HCT116 (cell line): Measurements from ENCODE around the gene AMZ2. TPM values are rescaled to one million over a fixed set of nuclear protein-coding genes. Genes with fewer than 3 reads are reported as not detected.
"Not testable (repeated sequence)": the region's sequence is repeated elsewhere in the genome, so short reads cannot be mapped to it uniquely, and the experiment has no call there.

Experiments used
- ATAC-seq: fragments of 200-7000 bp; cut with Tn5 transposase; 2 replicates; pipeline ENCODE4 v1.9.1; 2020; ENCODE audit warnings: mild to moderate bottlenecking, moderate library complexity
- BruUV-seq: library from RNA; stranded (reverse); fragments of 400-500 nt; replicated peaks from 2 replicates; lab custom pipeline; 2021; lab: Mats Ljungman, UMichigan
- CTCF ChIA-PET: fragments of 300-600 bp; sonication (Branson Sonifier 250); formaldehyde crosslinking; loops from one replicate; lab custom pipeline; 2021; ENCODE audit warnings: antibody characterized with exemption; lab: Charles Lee
- POLR2A ChIA-PET: fragments of 300-600, 350-600 bp; sonication (Branson Sonifier 250); formaldehyde crosslinking; loops from one replicate; lab custom pipeline; 2021; ENCODE audit warnings: antibody characterized with exemption; lab: Charles Lee
- RAD21 ChIA-PET, 2 experiments: fragments of 300-600 bp; sonication (Branson Sonifier 250); formaldehyde crosslinking; loops; one replicate each; lab custom pipeline; 2023; ENCODE audit warnings: low total read pairs in 2 of 2; ENCODE audit not compliant: uncharacterized antibody in 2 of 2, unreplicated experiment in 2 of 2, low non-redundant PET in 1 of 2; lab: Charles Lee
- DNase-seq: peaks from one replicate; pipeline ENCODE4 v3.0.0-alpha.2; 2010; ENCODE audit warnings: low read depth, low spot score
- H2AFZ ChIP-seq: fragments of 200-600 bp; shearing (Covaris generic), sonication (generic); 2 replicates; pipeline ENCODE4 v1.6.1; 2017; ENCODE audit warnings: low read depth, mixed run types, mixed read lengths, antibody characterized with exemption, low read length; ENCODE audit not compliant: poor library complexity, severe bottlenecking
- H3K27ac ChIP-seq: 2 replicates; pipeline ENCODE4 v1.5.1; 2012; ENCODE audit warnings: low read depth, low read length
- H3K27me3 ChIP-seq: fragments of 200-600 bp; sonication (generic); 2 replicates; pipeline ENCODE4 v1.6.1; 2016; ENCODE audit warnings: mixed run types, low read length, mixed read lengths; ENCODE audit not compliant: insufficient read depth
- H3K36me3 ChIP-seq, 2 experiments: fragments of 200-500 bp in 1 of 2; fragments of 200-600 bp in 1 of 2; sonication (Bioruptor generic) in 1 of 2; sonication (generic) in 1 of 2; 2 replicates each; pipeline versions ENCODE4 v1.5.1 to v1.6.1; 2014 to 2016; ENCODE audit warnings: low read length in 2 of 2, inconsistent platforms in 1 of 2, mixed read lengths in 1 of 2, mixed run types in 1 of 2; ENCODE audit not compliant: insufficient read depth in 2 of 2, control insufficient read depth in 1 of 2
- H3K4me1 ChIP-seq, 2 experiments: fragments of 200-600 bp in 1 of 2; sonication (generic) in 1 of 2; 2 replicates each; pipeline versions ENCODE4 v1.5.1 to v1.6.1; 2012 to 2017; ENCODE audit warnings: low read length in 2 of 2, inconsistent platforms in 1 of 2, mild to moderate bottlenecking in 1 of 2, mixed read lengths in 1 of 2, mixed run types in 1 of 2, moderate library complexity in 1 of 2; ENCODE audit not compliant: insufficient read depth in 2 of 2, control insufficient read depth in 1 of 2
- H3K4me2 ChIP-seq: fragments of 200-600 bp; sonication (generic); 2 replicates; pipeline ENCODE4 v1.6.1; 2017; ENCODE audit warnings: mixed run types, low read length, mixed read lengths
- H3K4me3 ChIP-seq, 2 experiments: fragments of 200-600 bp in 1 of 2; sonication (generic) in 1 of 2; replicated peaks in 1 of 2; 2 replicates each; pipeline ENCODE4 v1.5.1; 2011 to 2016; ENCODE audit warnings: low read length in 2 of 2, control low read depth in 1 of 2, low read depth in 1 of 2, mild to moderate bottlenecking in 1 of 2, mixed read lengths in 1 of 2, mixed run types in 1 of 2
- H3K79me2 ChIP-seq: fragments of 200-600 bp; sonication (generic); 2 replicates; pipeline ENCODE4 v1.6.1; 2017; ENCODE audit warnings: mild to moderate bottlenecking, mixed run types, low read length, moderate library complexity, mixed read lengths; ENCODE audit not compliant: insufficient read depth
- H3K9ac ChIP-seq: fragments of 200-600 bp; sonication (generic); 2 replicates; pipeline ENCODE4 v1.6.1; 2016; ENCODE audit warnings: low read length, mixed read lengths
- H3K9me2 ChIP-seq: fragments of 200-600 bp; sonication (generic), shearing (Covaris generic); 2 replicates; pipeline ENCODE4 v1.6.1; 2017; ENCODE audit warnings: mixed run types, mild to moderate bottlenecking, moderate library complexity; ENCODE audit not compliant: insufficient read depth
- H3K9me3 ChIP-seq, 2 experiments: fragments of 200-500 bp in 1 of 2; fragments of 200-600 bp in 1 of 2; sonication (Bioruptor generic) in 1 of 2; sonication (generic) in 1 of 2; 2 replicates each; pipeline ENCODE4 v1.6.1; 2014 to 2017; ENCODE audit warnings: low read length in 2 of 2, mixed read lengths in 2 of 2, inconsistent platforms in 1 of 2, low read depth in 1 of 2, mild to moderate bottlenecking in 1 of 2, mixed run types in 1 of 2, moderate library complexity in 1 of 2; ENCODE audit not compliant: control insufficient read depth in 1 of 2, insufficient read depth in 1 of 2
- H4K20me1 ChIP-seq: fragments of 200-600 bp; sonication (generic), shearing (Covaris generic); 2 replicates; pipeline ENCODE4 v1.6.1; 2017; ENCODE audit warnings: mixed run types, mild to moderate bottlenecking, moderate library complexity; ENCODE audit not compliant: insufficient read depth
- CBX3 ChIP-seq: IDR thresholded peaks from 2 replicates; pipeline ENCODE4 v1.6.1; 2012; ENCODE audit warnings: low read depth
- EGR1 ChIP-seq: IDR thresholded peaks from 2 replicates; pipeline ENCODE4 v1.6.1; 2012; ENCODE audit warnings: low read depth
- JUND ChIP-seq: IDR thresholded peaks from 2 replicates; pipeline ENCODE4 v1.6.1; 2012
- POLR2A ChIP-seq: IDR thresholded peaks from 2 replicates; pipeline ENCODE4 v1.7.0; 2011; ENCODE audit warnings: borderline replicate concordance; ENCODE audit not compliant: insufficient read depth, insufficient read length; ENCODE audit errors: extremely low read depth
- RAD21 ChIP-seq: IDR thresholded peaks from 2 replicates; pipeline ENCODE4 v1.6.1; 2012; ENCODE audit warnings: low read depth, mild to moderate bottlenecking
- SIN3A ChIP-seq: IDR thresholded peaks from 2 replicates; pipeline ENCODE4 v1.6.1; 2012; ENCODE audit warnings: low read depth
- SP1 ChIP-seq: IDR thresholded peaks from 2 replicates; pipeline ENCODE4 v1.6.1; 2012; ENCODE audit warnings: low read depth
- SRF ChIP-seq: IDR thresholded peaks from 2 replicates; pipeline ENCODE4 v1.6.1; 2012; ENCODE audit warnings: low read depth
- TCF7L2 ChIP-seq: IDR thresholded peaks from 2 replicates; pipeline ENCODE4 v1.7.0; 2011; ENCODE audit warnings: borderline replicate concordance, inconsistent platforms; ENCODE audit not compliant: insufficient read depth, insufficient read length; ENCODE audit errors: extremely low read depth
- ZNF274 ChIP-seq: fragments of 200-500 bp; sonication (Bioruptor generic); IDR thresholded peaks from 2 replicates; pipeline ENCODE4 v1.6.1; 2014; ENCODE audit warnings: mild to moderate bottlenecking, low read depth, low read length, inconsistent platforms
- intact Hi-C: fragments of 100-400 bp; cut with micrococcal nuclease; formaldehyde crosslinking; loops from 2 replicates; pipeline ENCODE4 v1.10.0; 2022
- total RNA-seq: library from RNA; stranded (reverse); gene quantifications from one replicate; pipeline ENCODE4 v1.2.1, GENCODE V29; 2021; ENCODE audit not compliant: unreplicated experiment
- TF ChIP-seq, protein P1 (sequence below): IDR thresholded peaks from 2 replicates; pipeline ENCODE4 v1.6.1; 2011; ENCODE audit warnings: mild to moderate bottlenecking, low read length, moderate library complexity; ENCODE audit not compliant: insufficient replicate concordance; ENCODE audit errors: extremely low read depth
- TF ChIP-seq, protein P2 (sequence below): IDR thresholded peaks from 2 replicates; pipeline ENCODE4 v1.6.1; 2012
- TF ChIP-seq, protein P3 (sequence below), 3 experiments: fragments of 200-600 bp in 1 of 3; sonication (generic) in 1 of 3; IDR thresholded peaks in 2 of 3; conservative IDR thresholded peaks in 1 of 3; 2 replicates each; pipeline ENCODE4 v1.5.1; 2012 to 2017; ENCODE audit warnings: low read depth in 2 of 3, low read length in 2 of 3, antibody characterized with exemption in 1 of 3, borderline replicate concordance in 1 of 3, control low read depth in 1 of 3, mild to moderate bottlenecking in 1 of 3, mixed read lengths in 1 of 3, mixed run types in 1 of 3, moderate library complexity in 1 of 3; ENCODE audit not compliant: insufficient read depth in 1 of 3
- TF ChIP-seq, protein P4 (sequence below): IDR thresholded peaks from 2 replicates; pipeline ENCODE4 v1.6.1; 2012

The AMZ2 gene
- total RNA-seq, 1 experiment from 2014 or later: 131 TPM

DNA sequence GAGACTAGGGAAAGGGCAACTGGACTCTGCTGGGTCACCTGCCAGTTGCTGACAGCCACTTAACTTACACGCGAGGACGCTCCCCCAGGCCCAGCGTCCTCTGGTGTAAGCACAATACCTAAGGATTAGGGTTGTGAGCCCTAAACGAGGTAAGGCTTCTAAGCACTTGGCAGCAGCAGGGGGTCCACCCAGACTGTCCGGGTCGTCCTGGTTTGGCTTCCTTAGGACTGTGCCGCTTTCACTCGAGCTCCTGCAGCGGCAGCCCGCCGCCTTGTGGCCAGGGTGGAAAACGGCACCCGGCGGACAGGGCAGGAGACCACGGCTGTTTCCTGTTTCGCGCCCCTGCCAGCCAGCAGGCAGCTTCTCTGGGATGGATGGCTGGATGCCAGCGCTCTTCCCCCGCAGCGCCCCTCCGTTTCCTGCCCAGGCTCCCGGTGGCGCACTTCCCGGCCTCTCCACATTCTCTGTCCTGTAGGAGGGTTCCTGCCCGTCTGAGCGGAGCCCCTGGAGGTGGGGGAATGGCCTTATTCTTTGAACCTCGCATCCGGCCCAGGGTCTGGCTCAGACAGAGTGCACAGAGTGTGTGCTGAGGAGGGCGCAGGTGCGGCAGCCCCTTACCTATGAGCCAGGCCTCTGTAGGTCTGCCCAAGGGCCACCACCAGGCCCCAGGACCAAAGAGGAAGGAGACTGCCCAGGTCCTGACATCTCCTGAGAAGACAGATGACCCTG lies 47.0 kb upstream of the AMZ2 start:
- ChIA-PET CTCF (interaction anchor here (0.6 to 2.6 kb wide), 25 partner anchors 9 to 452 kb away, joined by 3 to 23 read pairs (median 4); partner anchors contain the start of gene WIPI1), RAD21 (interaction anchor here (1.4 to 2.0 kb wide), 2 partner anchors 28 kb away, joined by 6 to 10 read pairs; no protein-coding TSS in a partner anchor), POLR2A (interaction anchor here (1.0 to 1.8 kb wide), 3 partner anchors 17 to 48 kb away, joined by 3 to 7 read pairs (median 3); no protein-coding TSS in a partner anchor)
- no peaks in the 10 kb centered on the region for H3K27me3 ChIP-seq
- ATAC-seq (peak; percentile 71), DNase-seq (peak; percentile 58)
- no peak overlapping the region for H2AFZ ChIP-seq
- no peaks in the 10 kb centered on the region for H4K20me1 ChIP-seq
- peak overlapping the region; percentile 22 for H3K9ac ChIP-seq
- peaks cover 5 to 25% of the 10 kb centered on the region in 2 experiments; a peak in 3 of 4 replicates for H3K4me1 ChIP-seq
- H3K4me3 ChIP-seq: peak overlapping the region; percentile 22 to 27
- peak overlapping the region; percentile 65 for H3K4me2 ChIP-seq
- intact Hi-C loops: loop anchor here (1.0 to 10.0 kb wide), 3 partner anchors 29 to 396 kb away; no protein-coding TSS in a partner anchor
- H3K36me3 ChIP-seq: no peaks in the 10 kb centered on the region
- no peak overlapping the region for H3K27ac ChIP-seq
- H3K9me3 ChIP-seq: no peaks in the 10 kb centered on the region
- no TSS peak for BruUV-seq
- no peaks in the 10 kb centered on the region; the same call in 1 of the 2 replicates for H3K79me2 ChIP-seq
- TF ChIP-seq, protein P1, sequence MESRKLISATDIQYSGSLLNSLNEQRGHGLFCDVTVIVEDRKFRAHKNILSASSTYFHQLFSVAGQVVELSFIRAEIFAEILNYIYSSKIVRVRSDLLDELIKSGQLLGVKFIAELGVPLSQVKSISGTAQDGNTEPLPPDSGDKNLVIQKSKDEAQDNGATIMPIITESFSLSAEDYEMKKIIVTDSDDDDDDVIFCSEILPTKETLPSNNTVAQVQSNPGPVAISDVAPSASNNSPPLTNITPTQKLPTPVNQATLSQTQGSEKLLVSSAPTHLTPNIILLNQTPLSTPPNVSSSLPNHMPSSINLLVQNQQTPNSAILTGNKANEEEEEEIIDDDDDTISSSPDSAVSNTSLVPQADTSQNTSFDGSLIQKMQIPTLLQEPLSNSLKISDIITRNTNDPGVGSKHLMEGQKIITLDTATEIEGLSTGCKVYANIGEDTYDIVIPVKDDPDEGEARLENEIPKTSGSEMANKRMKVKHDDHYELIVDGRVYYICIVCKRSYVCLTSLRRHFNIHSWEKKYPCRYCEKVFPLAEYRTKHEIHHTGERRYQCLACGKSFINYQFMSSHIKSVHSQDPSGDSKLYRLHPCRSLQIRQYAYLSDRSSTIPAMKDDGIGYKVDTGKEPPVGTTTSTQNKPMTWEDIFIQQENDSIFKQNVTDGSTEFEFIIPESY: no peak
- TF ChIP-seq JUND (no peak), EGR1 (no peak), CBX3 (no peak), ZNF274 (no peak), SRF (no peak), SP1 (no peak), POLR2A (no peak), SIN3A (no peak), TCF7L2 (no peak), RAD21 (peak; percentile 95)
- TF ChIP-seq, protein P2, sequence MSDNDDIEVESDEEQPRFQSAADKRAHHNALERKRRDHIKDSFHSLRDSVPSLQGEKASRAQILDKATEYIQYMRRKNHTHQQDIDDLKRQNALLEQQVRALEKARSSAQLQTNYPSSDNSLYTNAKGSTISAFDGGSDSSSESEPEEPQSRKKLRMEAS: peak; percentile 49
- TF ChIP-seq, protein P3, sequence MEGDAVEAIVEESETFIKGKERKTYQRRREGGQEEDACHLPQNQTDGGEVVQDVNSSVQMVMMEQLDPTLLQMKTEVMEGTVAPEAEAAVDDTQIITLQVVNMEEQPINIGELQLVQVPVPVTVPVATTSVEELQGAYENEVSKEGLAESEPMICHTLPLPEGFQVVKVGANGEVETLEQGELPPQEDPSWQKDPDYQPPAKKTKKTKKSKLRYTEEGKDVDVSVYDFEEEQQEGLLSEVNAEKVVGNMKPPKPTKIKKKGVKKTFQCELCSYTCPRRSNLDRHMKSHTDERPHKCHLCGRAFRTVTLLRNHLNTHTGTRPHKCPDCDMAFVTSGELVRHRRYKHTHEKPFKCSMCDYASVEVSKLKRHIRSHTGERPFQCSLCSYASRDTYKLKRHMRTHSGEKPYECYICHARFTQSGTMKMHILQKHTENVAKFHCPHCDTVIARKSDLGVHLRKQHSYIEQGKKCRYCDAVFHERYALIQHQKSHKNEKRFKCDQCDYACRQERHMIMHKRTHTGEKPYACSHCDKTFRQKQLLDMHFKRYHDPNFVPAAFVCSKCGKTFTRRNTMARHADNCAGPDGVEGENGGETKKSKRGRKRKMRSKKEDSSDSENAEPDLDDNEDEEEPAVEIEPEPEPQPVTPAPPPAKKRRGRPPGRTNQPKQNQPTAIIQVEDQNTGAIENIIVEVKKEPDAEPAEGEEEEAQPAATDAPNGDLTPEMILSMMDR (IDR thresholded peaks at IDR 0.05 in 2 of 3, conservative IDR thresholded peaks at IDR 0.05 in 1 of 3; ENCODE audit: borderline replicate concordance in 1 of 3, insufficient read depth in 1 of 3, low read depth in 2 of 3, low read length in 2 of 3): peak; percentile 86 to 96 (median 92)
- TF ChIP-seq, protein P4, sequence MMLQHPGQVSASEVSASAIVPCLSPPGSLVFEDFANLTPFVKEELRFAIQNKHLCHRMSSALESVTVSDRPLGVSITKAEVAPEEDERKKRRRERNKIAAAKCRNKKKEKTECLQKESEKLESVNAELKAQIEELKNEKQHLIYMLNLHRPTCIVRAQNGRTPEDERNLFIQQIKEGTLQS: no peak
- H3K9me2 ChIP-seq: no peaks in the 10 kb centered on the region

DNA sequence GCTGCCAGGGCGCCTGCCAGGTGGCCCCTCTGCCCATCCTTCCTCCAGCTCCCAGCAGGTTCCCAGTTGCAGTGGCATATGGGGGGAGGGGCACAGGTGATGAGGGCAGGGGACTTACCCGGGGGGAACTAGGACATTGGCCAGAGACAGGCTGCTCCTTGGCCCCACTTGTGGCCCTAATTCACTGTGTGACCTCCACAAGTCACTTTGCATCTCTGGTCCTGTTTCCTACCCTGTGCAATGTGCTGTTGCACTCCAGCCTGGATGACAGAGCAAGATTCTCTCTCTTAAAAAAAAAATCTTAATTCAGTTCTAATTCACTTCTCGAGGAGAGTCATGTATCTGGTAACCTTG lies 46.4 kb upstream of the AMZ2 start:
- peaks cover 5 to 30% of the 10 kb centered on the region in 2 experiments; a peak in 3 of 4 replicates for H3K4me1 ChIP-seq
- ChIA-PET RAD21 (interaction anchor here (1.4 to 2.0 kb wide), 2 partner anchors 28 to 29 kb away, joined by 6 to 10 read pairs; no protein-coding TSS in a partner anchor), POLR2A (interaction anchor here (1.0 to 1.8 kb wide), 2 partner anchors 18 to 47 kb away, joined by 3 to 7 read pairs; no protein-coding TSS in a partner anchor), CTCF (interaction anchor here (0.7 to 2.6 kb wide), 18 partner anchors 9 to 261 kb away, joined by 3 to 23 read pairs (median 6); partner anchors contain the start of gene WIPI1)
- H3K27me3 ChIP-seq, H3K79me2 ChIP-seq, H3K36me3 ChIP-seq, DNase-seq, H3K9me2 ChIP-seq, H2AFZ ChIP-seq, H4K20me1 ChIP-seq, BruUV-seq, H3K27ac ChIP-seq, H3K4me3 ChIP-seq, H3K9me3 ChIP-seq, ATAC-seq, H3K9ac ChIP-seq: not testable (repeated sequence)
- intact Hi-C loops: loop anchor here (10.0 kb wide), 2 partner anchors 147 to 397 kb away; no protein-coding TSS in a partner anchor
- peak overlapping the region; percentile 65 for H3K4me2 ChIP-seq
